ENCODE results near the gene SETD3. TPM values are rescaled to one million over a fixed set of nuclear protein-coding genes. Genes with fewer than 3 reads are reported as not detected.

SETD3 gene
- total RNA-seq, 1 donor from 2014 or later: 99.1 TPM

DNA sequence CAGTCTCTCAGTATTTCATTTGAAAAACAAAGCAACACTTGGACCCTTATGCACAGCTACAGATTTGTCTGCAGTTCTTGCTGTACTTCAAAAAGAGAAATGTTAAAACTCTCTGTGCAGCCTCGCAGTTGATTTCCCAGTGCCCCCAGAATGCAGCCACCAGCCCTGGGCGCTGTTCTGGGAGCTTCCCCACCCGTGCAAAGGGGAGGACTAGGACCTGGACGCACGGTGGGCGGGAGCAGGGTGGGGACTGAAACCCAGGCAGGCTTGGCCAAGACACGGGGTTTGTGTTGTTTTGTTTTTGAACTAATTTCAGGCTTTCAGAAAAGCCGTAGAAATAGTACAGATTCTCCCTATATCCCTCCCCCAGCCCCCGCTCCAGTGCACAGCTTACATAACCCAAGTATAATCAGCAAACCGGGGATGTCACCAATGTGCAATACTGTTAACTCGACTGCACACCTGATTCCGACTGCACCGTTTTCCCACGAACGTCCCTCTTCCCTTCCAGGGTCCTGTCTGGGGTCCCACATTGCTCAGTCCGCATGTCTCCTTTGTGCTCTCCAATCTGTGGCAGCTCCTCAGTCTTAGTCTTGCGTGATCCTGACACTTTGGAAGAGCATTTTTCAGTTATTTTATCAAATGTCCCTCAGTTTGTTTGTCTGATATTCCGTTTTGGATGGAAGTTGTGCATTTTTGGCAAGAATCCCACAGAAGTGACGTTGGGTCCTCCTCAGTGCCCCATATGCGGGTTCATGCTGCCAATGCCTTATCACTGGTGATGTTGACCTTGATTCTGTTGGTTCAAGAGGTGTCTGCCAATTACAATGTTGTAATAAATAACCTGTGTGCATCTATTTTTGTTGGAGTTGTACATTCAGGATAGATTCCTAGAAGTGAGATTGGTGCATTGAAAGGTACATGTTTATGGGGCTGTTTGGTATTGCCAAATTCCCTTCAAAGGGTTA lies 95.9 kb downstream of the SETD3 start:
- ATAC-seq (no peak), DNase-seq (no peak)
- intact Hi-C loops (cut with micrococcal nuclease): no loop called here

GRCh38 chr14:99383472-99384449 lies 96.9 kb downstream of the SETD3 start:
- intact Hi-C loops (cut with micrococcal nuclease): no loop called here
- ATAC-seq (no peak), DNase-seq (no peak)

GRCh38 chr14:99382781-99383471 lies 97.7 kb downstream of the SETD3 start:
- ATAC-seq: no peak
- no peak for DNase-seq
- intact Hi-C loops (cut with micrococcal nuclease): no loop called here

DNA sequence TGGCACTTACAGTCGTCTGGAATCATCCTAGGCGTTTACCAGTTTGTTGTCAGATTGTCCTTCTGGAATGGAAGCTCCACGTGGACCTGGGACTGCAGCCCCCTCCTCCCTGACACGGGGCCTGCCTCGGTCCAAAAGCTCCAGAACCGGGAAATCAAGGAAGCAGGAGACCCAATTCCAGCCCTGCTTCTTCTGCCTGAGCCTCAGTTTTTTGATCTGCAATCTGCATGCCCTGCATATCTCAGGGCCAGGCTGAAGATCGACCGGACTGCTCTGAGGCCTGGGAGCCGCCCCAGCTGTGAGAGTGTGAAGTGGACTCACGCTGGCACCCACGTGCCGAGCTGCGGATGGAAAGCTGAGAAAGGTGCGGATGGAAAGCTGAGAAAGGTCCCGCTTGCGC lies 98.6 kb downstream of the SETD3 start:
- intact Hi-C loops (cut with micrococcal nuclease): no loop called here
- ATAC-seq: no peak
- DNase-seq: no peak

- ATAC-seq (no peak), DNase-seq (no peak)
- intact Hi-C loops (cut with micrococcal nuclease): no loop called here
Observed at GRCh38 chr14:99381688-99382060, 99.0 kb downstream of the SETD3 start.

DNA sequence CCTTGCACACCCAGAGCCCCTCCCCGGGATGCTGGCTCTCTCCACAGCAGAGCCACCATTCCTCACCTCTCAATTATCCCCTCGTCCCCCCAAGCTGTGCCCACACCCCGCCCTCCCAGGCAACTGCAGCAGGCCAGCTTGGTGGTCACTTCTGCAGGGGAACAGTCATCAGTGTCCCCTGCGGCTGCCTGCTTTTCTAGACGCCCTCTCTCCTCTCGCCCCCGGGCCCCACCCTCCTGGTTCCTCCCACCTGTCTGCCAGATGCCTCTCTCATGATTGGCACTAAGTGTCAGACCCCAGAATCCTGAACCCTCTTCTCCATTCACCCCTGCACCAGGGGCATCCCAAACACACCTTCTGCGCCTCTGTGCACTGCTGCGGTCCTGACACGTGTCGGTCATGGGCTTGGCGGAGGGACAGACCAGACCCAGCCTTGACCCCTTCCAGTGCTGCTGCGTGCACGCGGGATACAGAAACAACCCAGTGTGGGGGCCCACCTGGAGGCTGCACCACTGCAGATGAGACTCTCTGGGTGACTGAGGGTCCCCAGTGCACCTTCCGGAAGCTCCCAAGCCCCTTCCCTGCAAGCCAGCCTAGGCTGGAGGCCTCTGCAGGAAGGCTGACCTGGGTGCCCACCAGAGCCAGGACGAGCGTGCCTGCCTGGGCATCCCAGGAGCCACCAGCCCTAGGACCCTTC lies 99.5 kb downstream of the SETD3 start:
- ATAC-seq: no peak
- intact Hi-C loops (cut with micrococcal nuclease): no loop called here
- no peak for DNase-seq

GRCh38 chr14:99380402-99380801 lies 100.3 kb downstream of the SETD3 start:
- no peak for DNase-seq

GRCh38 chr14:99378782-99379214 lies 101.9 kb downstream of the SETD3 start:
- ATAC-seq (no peak), DNase-seq (no peak)
- intact Hi-C loops (cut with micrococcal nuclease): no loop called here

More at GRCh38 chr14:99380402-99380801, 100.3 kb downstream of the SETD3 start:
- ATAC-seq: no peak
- intact Hi-C loops (cut with micrococcal nuclease): no loop called here

DNA sequence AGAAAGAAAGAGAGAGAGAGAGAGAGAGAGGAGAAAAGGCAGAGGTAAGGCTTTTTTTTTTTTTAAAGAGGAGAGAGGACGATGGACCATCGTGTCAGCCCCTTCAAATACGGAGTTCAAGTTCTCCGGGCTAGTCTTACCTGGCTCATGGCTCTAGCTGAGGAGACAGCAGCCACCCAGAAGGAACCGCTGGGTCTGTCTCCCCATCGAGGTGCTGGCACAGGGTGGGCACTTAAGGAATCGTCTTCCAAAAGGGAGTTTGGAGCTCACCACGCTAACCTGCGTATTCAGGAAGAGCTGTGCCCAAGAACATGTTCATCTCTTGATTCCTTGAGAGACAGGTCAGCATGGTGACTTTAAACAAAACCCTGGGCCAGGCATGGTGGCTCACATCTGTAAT lies 102.7 kb downstream of the SETD3 start:
- DNase-seq (no peak), ATAC-seq (no peak)
- intact Hi-C loops (cut with micrococcal nuclease): no loop called here

DNA sequence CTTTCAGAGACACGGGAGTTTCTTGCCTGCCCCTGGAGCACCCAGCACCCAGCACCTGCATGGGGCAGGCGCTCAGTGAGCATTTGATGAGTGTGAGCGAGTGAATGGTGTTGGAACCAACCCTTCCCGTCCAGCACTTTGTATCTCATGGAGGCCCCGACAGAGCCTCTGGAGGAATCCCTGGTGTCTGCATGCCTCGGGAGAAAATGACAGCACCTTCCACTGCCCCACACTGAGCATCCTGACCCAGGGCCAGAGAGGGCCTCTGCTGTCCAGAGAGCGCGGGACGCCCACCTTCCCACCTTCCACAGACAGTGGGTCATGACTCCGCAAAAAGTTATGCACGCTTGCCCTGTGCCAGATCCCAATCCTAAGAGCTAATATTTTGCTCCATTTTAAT lies 105.7 kb downstream of the SETD3 start:
- ATAC-seq (no peak), DNase-seq (no peak)
- intact Hi-C loops (cut with micrococcal nuclease): no loop called here

DNA sequence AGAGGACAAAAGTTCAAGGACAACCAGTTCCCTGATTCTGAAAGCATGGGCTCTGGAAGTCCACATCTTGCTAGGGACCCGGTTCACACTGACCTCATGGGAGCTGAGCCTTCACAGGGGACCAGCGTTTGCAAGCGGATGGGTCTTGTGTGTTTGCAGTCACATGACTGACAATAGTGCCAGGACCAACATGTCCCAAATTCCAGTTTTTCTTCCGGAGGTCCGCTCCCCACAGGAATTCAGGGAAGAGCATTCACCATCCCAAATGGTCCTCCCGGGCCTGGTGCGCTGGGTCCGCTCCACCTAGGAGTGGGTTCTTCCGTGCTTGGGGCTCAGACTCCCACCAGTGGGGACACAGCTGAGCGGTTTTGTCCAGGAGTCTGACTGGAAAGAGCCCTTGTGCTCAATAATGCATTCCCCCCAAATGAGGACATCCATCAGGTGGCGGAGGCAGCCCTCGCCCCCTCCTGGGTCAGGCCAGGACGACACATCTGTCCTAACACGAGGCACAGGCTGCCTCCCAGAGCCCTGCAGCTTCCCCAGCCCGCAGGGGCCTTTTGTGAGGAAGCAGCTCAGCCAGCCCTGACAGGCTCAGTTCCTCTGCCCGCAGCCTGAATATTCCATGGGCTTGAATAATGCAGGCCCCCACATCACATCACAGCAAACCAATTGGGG lies 116.9 kb downstream of the SETD3 start:
- intact Hi-C loops (cut with micrococcal nuclease): no loop called here
- no peak for ATAC-seq
- no peak for DNase-seq

GRCh38 chr14:99363051-99363450 lies 117.6 kb downstream of the SETD3 start:
- ATAC-seq (no peak), DNase-seq (no peak)
- intact Hi-C loops (cut with micrococcal nuclease): no loop called here

DNA sequence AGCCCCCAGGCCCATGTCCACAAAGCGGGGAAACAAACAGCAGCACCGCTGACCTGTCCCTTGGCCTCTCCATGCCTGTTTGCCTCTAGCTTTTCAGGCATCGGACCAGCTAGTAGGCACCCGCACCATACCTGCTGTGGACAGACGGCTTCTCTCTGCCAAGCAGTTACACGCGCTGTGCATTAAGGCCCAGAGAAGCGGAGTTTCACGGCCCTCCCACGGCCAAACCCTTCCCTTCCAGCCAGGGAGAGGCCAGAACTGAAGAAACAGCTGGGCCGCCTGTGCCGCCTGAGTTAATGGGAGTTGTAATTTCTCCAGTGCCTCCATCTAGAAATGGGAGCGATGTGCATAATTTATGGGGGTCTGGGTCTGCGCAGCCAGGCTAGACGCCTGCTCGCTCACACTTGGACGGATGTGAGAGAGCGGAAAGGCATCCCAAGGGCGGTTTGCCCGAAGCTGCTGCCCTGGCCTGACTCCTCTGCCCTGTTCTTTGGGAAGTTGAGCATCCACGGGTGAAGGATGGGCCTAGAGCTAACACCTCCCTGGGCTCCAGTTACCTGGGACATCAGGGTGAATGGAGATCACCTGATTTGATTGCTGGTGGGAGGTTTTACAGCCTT lies 119.0 kb downstream of the SETD3 start:
- DNase-seq (no peak), ATAC-seq (no peak)
- intact Hi-C loops (cut with micrococcal nuclease): no loop called here

GRCh38 chr14:99360774-99361595 lies 119.7 kb downstream of the SETD3 start:
- DNase-seq (no peak), ATAC-seq (no peak)
- intact Hi-C loops (cut with micrococcal nuclease): no loop called here

DNA sequence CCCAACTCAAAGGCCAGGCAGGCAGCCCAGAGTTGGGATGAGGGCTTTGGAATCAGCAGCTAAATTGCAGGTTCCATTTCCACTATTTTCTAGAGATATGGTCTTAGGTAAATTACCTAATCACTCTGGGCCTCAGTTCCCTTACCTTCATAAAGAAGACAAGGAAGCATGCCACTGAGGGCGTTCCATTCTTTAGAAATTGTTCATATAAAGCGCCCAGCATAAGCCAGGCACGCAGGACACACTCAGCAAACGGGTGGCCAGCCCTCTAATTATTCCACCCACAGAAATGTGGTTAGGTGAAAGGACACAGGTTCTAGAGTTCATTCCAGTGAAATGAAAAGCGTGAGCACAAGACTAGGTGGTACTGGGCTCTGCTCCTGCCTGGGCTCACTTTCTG lies 120.8 kb downstream of the SETD3 start:
- ATAC-seq: no peak
- DNase-seq: no peak
- intact Hi-C loops (cut with micrococcal nuclease): no loop called here

DNA sequence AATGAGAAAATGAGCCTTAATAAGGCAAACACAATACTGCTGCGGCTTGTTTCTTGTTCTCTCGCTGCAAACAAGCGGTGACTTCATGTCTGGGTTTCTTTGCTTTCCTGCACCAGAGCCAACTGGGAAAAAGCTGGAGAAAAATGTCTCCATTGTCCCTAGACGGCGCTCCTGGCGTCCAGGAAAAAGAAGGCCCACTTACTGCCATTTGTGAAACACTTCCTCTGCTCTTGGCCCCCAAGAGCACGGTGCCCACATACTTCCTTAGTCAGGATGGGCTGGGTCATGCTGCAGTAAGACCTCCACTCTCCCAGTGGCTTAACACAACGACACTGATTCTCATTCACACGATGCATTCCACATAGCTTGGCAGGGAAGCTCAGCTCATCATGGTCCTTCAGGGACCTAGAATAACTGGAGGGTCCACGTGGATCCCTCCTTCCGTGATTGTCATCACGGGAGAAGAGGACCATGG lies 122.7 kb downstream of the SETD3 start:
- intact Hi-C loops (cut with micrococcal nuclease): no loop called here
- no peak for ATAC-seq

More for the DNA sequence above, 122.7 kb downstream of the SETD3 start:
- no peak for DNase-seq

Data from left ventricle myocardium superior (tissue), 1 donor.